ENCODE data around the gene MAPK10. TPM values are rescaled to one million over a fixed set of nuclear protein-coding genes. Genes with fewer than 3 reads are reported as not detected.

The MAPK10 gene
- total RNA-seq, 2 experiments from 2014 or later = not detected

- TF ChIP-seq CTCF (IDR thresholded peaks at IDR 0.05) = no peak
- no peaks in the 10 kb centered on the region for H3K36me3 Mint-ChIP-seq (ENCODE audit: low read depth)
- H3K4me1 Mint-ChIP-seq (ENCODE audit: low read depth) = no peaks in the 10 kb centered on the region
- H3K4me3 Mint-ChIP-seq = no peak overlapping the region
- H3K27ac Mint-ChIP-seq = no peak overlapping the region
- CTCF ChIA-PET = no interaction called here
- POLR2A ChIA-PET = no interaction called here
- H3K9me3 Mint-ChIP-seq = no peaks in the 10 kb centered on the region
- intact Hi-C loops (cut with micrococcal nuclease) = no loop called here
- H3K27me3 Mint-ChIP-seq = no peaks in the 10 kb centered on the region
- ATAC-seq (no peak), DNase-seq (no peak)
Observed at GRCh38 chr4:86326400-86326799, 33.5 kb downstream of the MAPK10 start.

DNA sequence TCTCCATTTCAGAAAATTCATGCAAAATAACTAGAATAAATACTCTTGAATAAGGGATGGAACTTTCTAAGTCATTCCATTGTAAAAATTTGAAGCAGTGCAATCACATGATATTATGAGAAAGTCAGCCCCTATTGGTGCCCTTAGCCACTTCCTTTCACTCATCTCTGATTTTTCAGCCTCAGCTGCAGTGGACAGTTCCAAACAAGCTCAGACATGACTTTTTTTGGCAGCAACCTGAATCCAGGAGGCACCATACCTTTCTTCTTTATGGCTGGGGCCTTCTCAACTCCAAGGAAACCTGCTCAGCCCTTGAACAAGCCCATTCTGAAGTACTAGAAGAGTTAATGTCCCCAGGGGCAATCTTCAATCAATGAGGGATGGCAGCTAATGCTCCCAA, 40.5 kb downstream of the MAPK10 start:
- POLR2A ChIA-PET = no interaction called here
- Mint-ChIP-seq H3K27me3 (no peaks in the 10 kb centered on the region), H3K4me3 (no peak overlapping the region)

GRCh38 chr4:86315579-86315978, 44.3 kb downstream of the MAPK10 start:
- ATAC-seq (no peak), DNase-seq (no peak)
- no peaks in the 10 kb centered on the region for H3K27me3 Mint-ChIP-seq
- intact Hi-C loops (cut with micrococcal nuclease) = no loop called here
- no peaks in the 10 kb centered on the region for H3K36me3 Mint-ChIP-seq (ENCODE audit: low read depth)
- ChIA-PET CTCF (no interaction called here), POLR2A (no interaction called here)
- H3K27ac Mint-ChIP-seq = no peak overlapping the region
- no peak for TF ChIP-seq CTCF (IDR thresholded peaks at IDR 0.05)
- H3K4me1 Mint-ChIP-seq (ENCODE audit: low read depth) = no peaks in the 10 kb centered on the region
- H3K4me3 Mint-ChIP-seq = no peak overlapping the region
- H3K9me3 Mint-ChIP-seq = no peaks in the 10 kb centered on the region

More for the DNA sequence above, 40.5 kb downstream of the MAPK10 start:
- intact Hi-C loops (cut with micrococcal nuclease) = no loop called here
- Mint-ChIP-seq H3K27ac (no peak overlapping the region), H3K9me3 (no peaks in the 10 kb centered on the region), H3K4me1 (ENCODE audit: low read depth) (no peaks in the 10 kb centered on the region), H3K36me3 (ENCODE audit: low read depth) (no peaks in the 10 kb centered on the region)
- no peak for ATAC-seq
- CTCF ChIA-PET = no interaction called here
- TF ChIP-seq CTCF (IDR thresholded peaks at IDR 0.05) = no peak
- DNase-seq = no peak

DNA sequence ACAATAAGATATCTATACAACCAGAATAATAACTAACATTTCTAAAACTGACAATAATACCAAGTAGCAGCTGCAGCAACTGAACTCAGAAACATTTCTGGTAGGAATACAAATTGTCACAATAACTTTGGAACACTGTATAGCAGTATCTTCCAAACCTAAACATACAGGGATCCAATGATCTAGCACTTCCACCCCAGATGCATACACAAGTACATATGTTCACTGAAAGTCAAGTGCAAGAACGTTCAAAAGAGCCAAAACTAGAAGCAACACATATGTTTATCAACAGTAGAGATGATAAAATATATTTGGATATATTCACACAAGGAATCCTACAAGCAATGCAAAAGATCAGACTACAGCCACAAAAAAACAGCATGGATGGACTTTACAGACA, 46.2 kb downstream of the MAPK10 start:
- intact Hi-C loops (cut with micrococcal nuclease) = no loop called here
- TF ChIP-seq CTCF (IDR thresholded peaks at IDR 0.05) = no peak
- ChIA-PET POLR2A (no interaction called here), CTCF (no interaction called here)
- H3K4me3 Mint-ChIP-seq = no peak overlapping the region
- no peaks in the 10 kb centered on the region for H3K4me1 Mint-ChIP-seq (ENCODE audit: low read depth)
- H3K36me3 Mint-ChIP-seq (ENCODE audit: low read depth) = no peaks in the 10 kb centered on the region
- ATAC-seq = no peak
- H3K9me3 Mint-ChIP-seq = no peaks in the 10 kb centered on the region
- no peaks in the 10 kb centered on the region for H3K27me3 Mint-ChIP-seq
- DNase-seq = no peak
- H3K27ac Mint-ChIP-seq = no peak overlapping the region

DNA sequence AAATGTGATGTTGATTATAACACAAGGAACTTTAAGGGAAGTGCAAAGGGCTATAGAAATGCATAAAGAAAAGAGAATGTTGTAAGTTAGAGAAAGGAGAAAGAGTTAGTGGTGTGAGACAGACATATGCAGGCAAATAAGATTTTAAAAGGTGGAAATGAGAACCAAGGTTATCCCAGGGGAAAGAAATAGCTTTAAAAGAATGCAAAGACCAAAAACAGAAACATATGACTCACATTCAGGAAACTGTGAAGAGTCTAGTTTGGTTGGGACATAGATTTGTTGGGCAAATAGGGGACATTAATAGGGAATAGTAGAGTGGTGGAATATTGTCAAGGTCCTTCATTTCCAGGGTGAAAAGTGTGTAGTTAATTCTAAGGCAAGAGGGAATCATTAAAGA, 52.4 kb downstream of the MAPK10 start:
- Mint-ChIP-seq H3K4me3 (no peak overlapping the region), H3K27ac (no peak overlapping the region), H3K36me3 (ENCODE audit: low read depth) (no peaks in the 10 kb centered on the region), H3K27me3 (peaks cover 2% of the 10 kb centered on the region), H3K4me1 (ENCODE audit: low read depth) (no peaks in the 10 kb centered on the region), H3K9me3 (no peaks in the 10 kb centered on the region)
- TF ChIP-seq CTCF (IDR thresholded peaks at IDR 0.05) = no peak
- CTCF ChIA-PET = no interaction called here
- intact Hi-C loops (cut with micrococcal nuclease) = no loop called here
- POLR2A ChIA-PET = no interaction called here
- ATAC-seq = no peak
- no peak for DNase-seq

Measured in activated CD8-positive, alpha-beta T cell treated with anti-CD3 and anti-CD28 coated beads for 36 hours (primary cell).